ENCODE measurements around the gene MRTFB. TPM values are rescaled to one million over a fixed set of nuclear protein-coding genes. Genes with fewer than 3 reads are reported as not detected.

Gene MRTFB
- total RNA-seq, 4 donors from 2014 or later: 12.7 to 20.4 (median 14.8) TPM

GRCh38 chr16:14285513-14286367 is 214.6 kb downstream of the MRTFB start:
- Histone ChIP-seq H3K27me3 (no peaks in the 10 kb centered on the region), H3K4me3 (peak overlapping the region; percentile 65 to 91 (median 83)), H3K4me1 (peaks cover 4 to 6% of the 10 kb centered on the region in 2 donors), H3K27ac (peak overlapping the region; percentile 84 to 96 (median 94)), H3K9me3 (no peaks in the 10 kb centered on the region), H3K36me3 (no peaks in the 10 kb centered on the region)
- peak; percentile 74 to 87 for DNase-seq
- TF ChIP-seq POLR2A (IDR thresholded peaks at IDR 0.05): peak; percentile 69 to 83
- TF ChIP-seq, protein P1, sequence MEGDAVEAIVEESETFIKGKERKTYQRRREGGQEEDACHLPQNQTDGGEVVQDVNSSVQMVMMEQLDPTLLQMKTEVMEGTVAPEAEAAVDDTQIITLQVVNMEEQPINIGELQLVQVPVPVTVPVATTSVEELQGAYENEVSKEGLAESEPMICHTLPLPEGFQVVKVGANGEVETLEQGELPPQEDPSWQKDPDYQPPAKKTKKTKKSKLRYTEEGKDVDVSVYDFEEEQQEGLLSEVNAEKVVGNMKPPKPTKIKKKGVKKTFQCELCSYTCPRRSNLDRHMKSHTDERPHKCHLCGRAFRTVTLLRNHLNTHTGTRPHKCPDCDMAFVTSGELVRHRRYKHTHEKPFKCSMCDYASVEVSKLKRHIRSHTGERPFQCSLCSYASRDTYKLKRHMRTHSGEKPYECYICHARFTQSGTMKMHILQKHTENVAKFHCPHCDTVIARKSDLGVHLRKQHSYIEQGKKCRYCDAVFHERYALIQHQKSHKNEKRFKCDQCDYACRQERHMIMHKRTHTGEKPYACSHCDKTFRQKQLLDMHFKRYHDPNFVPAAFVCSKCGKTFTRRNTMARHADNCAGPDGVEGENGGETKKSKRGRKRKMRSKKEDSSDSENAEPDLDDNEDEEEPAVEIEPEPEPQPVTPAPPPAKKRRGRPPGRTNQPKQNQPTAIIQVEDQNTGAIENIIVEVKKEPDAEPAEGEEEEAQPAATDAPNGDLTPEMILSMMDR (IDR thresholded peaks at IDR 0.05 in 4 of 5, conservative IDR thresholded peaks at IDR 0.05 in 1 of 5): no peak
- ATAC-seq: peak; percentile 80 to 82
- intact Hi-C loops (cut with DNase I; ENCODE audit: low total_unique reads): loop anchor here (1.0 to 10.0 kb wide), 4 partner anchors 37 to 364 kb away; partner anchors contain the start of genes BFAR and PARN
- in situ Hi-C loops (cut with MboI; ENCODE audit: low sequenced_read_pairs in 4 of 4): loop anchor here in 1 of 4 donors (10.0 kb wide), 1 partner anchor 361 kb away; the partner anchor contains the start of gene ERCC4

- Histone ChIP-seq H3K4me1 (peaks cover 4 to 6% of the 10 kb centered on the region in 2 donors), H3K9me3 (no peaks in the 10 kb centered on the region), H3K36me3 (no peaks in the 10 kb centered on the region), H3K27me3 (no peaks in the 10 kb centered on the region), H3K4me3 (peak overlapping the region; percentile 65 to 91 (median 83)), H3K27ac (peak overlapping the region; percentile 84 to 96 (median 94))
- intact Hi-C loops (cut with DNase I; ENCODE audit: low total_unique reads) (loop anchor here (5.0 to 10.0 kb wide), 2 partner anchors 282 to 346 kb away; partner anchors contain the start of genes BFAR and PARN), in situ Hi-C loops (cut with MboI; ENCODE audit: low sequenced_read_pairs in 4 of 4) (loop anchor here in 1 of 4 donors (10.0 kb wide), 1 partner anchor 362 kb away; the partner anchor contains the start of gene ERCC4)
- ATAC-seq (peak; percentile 16 to 37), DNase-seq (peak in 1 of 2 donors; percentile 42)
- TF ChIP-seq, protein P1 (IDR thresholded peaks at IDR 0.05 in 4 of 5, conservative IDR thresholded peaks at IDR 0.05 in 1 of 5): no peak
- TF ChIP-seq POLR2A (IDR thresholded peaks at IDR 0.05): no peak
Observed at GRCh38 chr16:14286368-14287230, 215.5 kb downstream of the MRTFB start.

DNA sequence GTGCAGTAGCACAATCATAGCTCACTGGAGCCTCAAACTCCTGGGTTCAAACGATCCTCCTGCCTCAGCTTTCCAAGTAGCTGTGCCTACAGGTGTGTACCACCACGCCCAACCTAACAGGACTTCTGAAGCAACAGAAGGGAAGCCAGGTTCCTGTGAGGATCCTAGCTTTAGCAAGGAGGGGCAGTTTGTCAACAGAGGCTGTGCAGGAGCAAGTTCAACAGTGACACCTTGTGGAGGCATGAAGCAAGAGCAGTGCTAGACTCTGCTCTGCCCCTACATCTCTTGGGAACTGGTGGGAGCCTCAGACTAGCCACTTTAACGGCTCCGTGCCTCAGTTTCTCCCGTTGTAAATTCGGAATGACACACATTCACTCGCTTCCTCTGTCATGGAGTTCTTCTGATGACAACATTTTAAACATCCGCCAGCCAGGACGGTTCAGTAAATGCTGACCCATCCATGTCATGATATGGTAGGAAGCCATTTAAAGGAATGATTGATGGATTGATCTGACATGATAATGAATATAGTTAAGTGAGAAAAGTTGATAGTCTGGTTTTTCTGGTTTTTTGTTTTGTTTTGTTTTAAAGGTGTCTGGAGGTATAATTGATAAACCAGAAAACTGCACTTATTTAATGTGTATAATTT is 218.7 kb downstream of the MRTFB start:
- Histone ChIP-seq H3K36me3 (no peaks in the 10 kb centered on the region), H3K27ac (no peak overlapping the region), H3K9me3 (no peaks in the 10 kb centered on the region), H3K4me1 (peaks cover 4 to 6% of the 10 kb centered on the region in 2 donors), H3K4me3 (no peak overlapping the region), H3K27me3 (no peaks in the 10 kb centered on the region)
- ATAC-seq (no peak), DNase-seq (no peak)
- TF ChIP-seq POLR2A (IDR thresholded peaks at IDR 0.05): no peak
- TF ChIP-seq, protein P1 (IDR thresholded peaks at IDR 0.05 in 4 of 5, conservative IDR thresholded peaks at IDR 0.05 in 1 of 5): peak in 1 of 5 experiments; percentile 53
- in situ Hi-C loops (cut with MboI; ENCODE audit: low sequenced_read_pairs in 4 of 4) (loop anchor here in 2 of 4 donors (10.0 kb wide), 2 partner anchors 235 to 365 kb away; partner anchors contain the start of gene ERCC4 (in 1 of the 2)), intact Hi-C loops (cut with DNase I; ENCODE audit: low total_unique reads) (loop anchor here (5.0 to 10.0 kb wide), 2 partner anchors 285 to 342 kb away; partner anchors contain the start of genes BFAR and PARN)

DNA sequence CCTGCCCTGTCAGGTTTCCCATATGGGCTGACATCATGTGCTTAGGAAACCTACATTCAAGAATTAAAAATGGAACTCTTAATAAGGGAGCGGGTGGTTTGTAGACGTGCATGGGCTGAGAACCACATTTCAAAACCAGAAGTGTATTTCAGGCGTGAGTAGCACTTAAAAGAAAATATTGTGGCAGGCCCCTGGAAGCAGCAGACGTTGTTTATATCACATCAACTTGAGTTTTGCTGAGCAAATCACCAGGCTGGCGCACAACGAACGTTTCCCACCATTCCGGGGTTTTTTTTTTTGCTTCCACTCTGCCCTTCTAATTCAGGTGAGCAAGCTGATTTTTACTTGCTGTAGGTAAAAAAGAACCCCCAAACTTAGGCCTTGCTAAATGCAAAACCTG is 220.2 kb downstream of the MRTFB start:
- H3K36me3 ChIP-seq: no peaks in the 10 kb centered on the region
- H3K4me3 ChIP-seq: no peak overlapping the region
- no peak for TF ChIP-seq POLR2A (IDR thresholded peaks at IDR 0.05)
- TF ChIP-seq, protein P1 (IDR thresholded peaks at IDR 0.05 in 4 of 5, conservative IDR thresholded peaks at IDR 0.05 in 1 of 5): no peak
- no peaks in the 10 kb centered on the region for H3K9me3 ChIP-seq
- no peak for DNase-seq
- H3K27me3 ChIP-seq: no peaks in the 10 kb centered on the region
- in situ Hi-C loops (cut with MboI; ENCODE audit: low sequenced_read_pairs in 4 of 4) (loop anchor here in 2 of 4 donors (10.0 kb wide), 1 partner anchor 234 kb away; no protein-coding TSS in a partner anchor), intact Hi-C loops (cut with DNase I; ENCODE audit: low total_unique reads) (no loop called here)
- ATAC-seq: no peak
- H3K4me1 ChIP-seq: peaks cover 4 to 6% of the 10 kb centered on the region in 2 donors
- no peak overlapping the region for H3K27ac ChIP-seq

Data from gastrocnemius medialis (tissue), 4 donors.